ENCODE data around the gene ASCC1.
A peak's percentile ranks its signal among the peaks of the same experiment; 100 is the strongest.
"Not testable (repeated sequence)": the region's sequence is repeated elsewhere in the genome, so short reads cannot be mapped to it uniquely, and the experiment has no call there.

ASCC1 gene

GRCh38 chr10:72253578-72253977 is 37.5 kb upstream of the ASCC1 start:
- Histone ChIP-seq H3K36me3 (ENCODE audit: insufficient read depth, insufficient read length, low read length) (no peaks in the 10 kb centered on the region), H3K9me3 (ENCODE audit: insufficient read depth, low read length) (no peaks in the 10 kb centered on the region), H3K4me3 (ENCODE audit: insufficient read length, low read depth) (no peak overlapping the region), H3K9ac (ENCODE audit: insufficient read length, low read depth) (peak overlapping the region; percentile 10), H3K27me3 (ENCODE audit: insufficient read depth, insufficient read length) (no peaks in the 10 kb centered on the region), H3K4me1 (ENCODE audit: insufficient read depth, insufficient read length) (peaks cover 2% of the 10 kb centered on the region)
- no peak for DNase-seq (ENCODE audit: low read depth, low spot score)
- TF ChIP-seq YY1 (IDR thresholded peaks at IDR 0.05; ENCODE audit: insufficient read depth, insufficient read length) (no peak), SUZ12 (IDR thresholded peaks at IDR 0.05; ENCODE audit: extremely low read depth, insufficient read depth, insufficient read length) (no peak), ZNF274 (IDR thresholded peaks at IDR 0.05; ENCODE audit: low read depth, low read length) (no peak)

GRCh38 chr10:72252972-72253371 is 36.9 kb upstream of the ASCC1 start:
- Histone ChIP-seq H3K4me1 (ENCODE audit: insufficient read depth, insufficient read length) (peaks cover 4% of the 10 kb centered on the region), H3K9me3 (ENCODE audit: insufficient read depth, low read length) (no peaks in the 10 kb centered on the region), H3K36me3 (ENCODE audit: insufficient read depth, insufficient read length, low read length) (no peaks in the 10 kb centered on the region), H3K4me3 (ENCODE audit: insufficient read length, low read depth) (no peak overlapping the region), H3K9ac (ENCODE audit: insufficient read length, low read depth) (no peak overlapping the region), H3K27me3 (ENCODE audit: insufficient read depth, insufficient read length) (no peaks in the 10 kb centered on the region)
- TF ChIP-seq SUZ12 (IDR thresholded peaks at IDR 0.05; ENCODE audit: extremely low read depth, insufficient read depth, insufficient read length) (no peak), ZNF274 (IDR thresholded peaks at IDR 0.05; ENCODE audit: low read depth, low read length) (no peak), YY1 (IDR thresholded peaks at IDR 0.05; ENCODE audit: insufficient read depth, insufficient read length) (no peak)
- DNase-seq (ENCODE audit: low read depth, low spot score), result no peak

- DNase-seq (ENCODE audit: low read depth, low spot score), result no peak
- Histone ChIP-seq H3K36me3 (ENCODE audit: insufficient read depth, insufficient read length, low read length) (no peaks in the 10 kb centered on the region), H3K27me3 (ENCODE audit: insufficient read depth, insufficient read length) (no peaks in the 10 kb centered on the region), H3K4me1 (ENCODE audit: insufficient read depth, insufficient read length) (peaks cover 4% of the 10 kb centered on the region), H3K4me3 (ENCODE audit: insufficient read length, low read depth) (no peak overlapping the region), H3K9me3 (ENCODE audit: insufficient read depth, low read length) (no peaks in the 10 kb centered on the region), H3K9ac (ENCODE audit: insufficient read length, low read depth) (no peak overlapping the region)
- TF ChIP-seq ZNF274 (IDR thresholded peaks at IDR 0.05; ENCODE audit: low read depth, low read length) (no peak), SUZ12 (IDR thresholded peaks at IDR 0.05; ENCODE audit: extremely low read depth, insufficient read depth, insufficient read length) (no peak), YY1 (IDR thresholded peaks at IDR 0.05; ENCODE audit: insufficient read depth, insufficient read length) (no peak)
Observed at GRCh38 chr10:72251635-72252034, 35.6 kb upstream of the ASCC1 start.

- no peak for TF ChIP-seq SUZ12 (IDR thresholded peaks at IDR 0.05; ENCODE audit: extremely low read depth, insufficient read depth, insufficient read length)
- no peak for TF ChIP-seq YY1 (IDR thresholded peaks at IDR 0.05; ENCODE audit: insufficient read depth, insufficient read length)
- TF ChIP-seq ZNF274 (IDR thresholded peaks at IDR 0.05; ENCODE audit: low read depth, low read length), result no peak
Observed at GRCh38 chr10:72250666-72251065, 34.6 kb upstream of the ASCC1 start.

GRCh38 chr10:72249176-72249862 is 33.2 kb upstream of the ASCC1 start:
- peak overlapping the region; percentile 31 for H3K4me3 ChIP-seq (ENCODE audit: insufficient read length, low read depth)
- H3K4me1 ChIP-seq (ENCODE audit: insufficient read depth, insufficient read length); H3K36me3 ChIP-seq (ENCODE audit: insufficient read depth, insufficient read length, low read length); H3K27me3 ChIP-seq (ENCODE audit: insufficient read depth, insufficient read length); H3K9me3 ChIP-seq (ENCODE audit: insufficient read depth, low read length); DNase-seq (ENCODE audit: low read depth, low spot score); H3K9ac ChIP-seq (ENCODE audit: insufficient read length, low read depth): not testable (repeated sequence)

More at GRCh38 chr10:72250666-72251065, 34.6 kb upstream of the ASCC1 start:
- Histone ChIP-seq H3K36me3 (ENCODE audit: insufficient read depth, insufficient read length, low read length) (no peaks in the 10 kb centered on the region), H3K9ac (ENCODE audit: insufficient read length, low read depth) (no peak overlapping the region), H3K27me3 (ENCODE audit: insufficient read depth, insufficient read length) (no peaks in the 10 kb centered on the region), H3K4me3 (ENCODE audit: insufficient read length, low read depth) (no peak overlapping the region), H3K4me1 (ENCODE audit: insufficient read depth, insufficient read length) (peaks cover 4% of the 10 kb centered on the region), H3K9me3 (ENCODE audit: insufficient read depth, low read length) (no peaks in the 10 kb centered on the region)
- DNase-seq (ENCODE audit: low read depth, low spot score), result no peak

- Histone ChIP-seq H3K36me3 (ENCODE audit: insufficient read depth, insufficient read length, low read length) (no peaks in the 10 kb centered on the region), H3K27me3 (ENCODE audit: insufficient read depth, insufficient read length) (no peaks in the 10 kb centered on the region), H3K4me1 (ENCODE audit: insufficient read depth, insufficient read length) (peaks cover 3% of the 10 kb centered on the region), H3K4me3 (ENCODE audit: insufficient read length, low read depth) (peak overlapping the region; percentile 31), H3K9me3 (ENCODE audit: insufficient read depth, low read length) (no peaks in the 10 kb centered on the region), H3K9ac (ENCODE audit: insufficient read length, low read depth) (peak overlapping the region; percentile 39)
- TF ChIP-seq ZNF274 (IDR thresholded peaks at IDR 0.05; ENCODE audit: low read depth, low read length) (no peak), SUZ12 (IDR thresholded peaks at IDR 0.05; ENCODE audit: extremely low read depth, insufficient read depth, insufficient read length) (no peak), YY1 (IDR thresholded peaks at IDR 0.05; ENCODE audit: insufficient read depth, insufficient read length) (no peak)
- DNase-seq (ENCODE audit: low read depth, low spot score), result no peak
Observed at GRCh38 chr10:72248468-72249151, 32.5 kb upstream of the ASCC1 start.

DNA sequence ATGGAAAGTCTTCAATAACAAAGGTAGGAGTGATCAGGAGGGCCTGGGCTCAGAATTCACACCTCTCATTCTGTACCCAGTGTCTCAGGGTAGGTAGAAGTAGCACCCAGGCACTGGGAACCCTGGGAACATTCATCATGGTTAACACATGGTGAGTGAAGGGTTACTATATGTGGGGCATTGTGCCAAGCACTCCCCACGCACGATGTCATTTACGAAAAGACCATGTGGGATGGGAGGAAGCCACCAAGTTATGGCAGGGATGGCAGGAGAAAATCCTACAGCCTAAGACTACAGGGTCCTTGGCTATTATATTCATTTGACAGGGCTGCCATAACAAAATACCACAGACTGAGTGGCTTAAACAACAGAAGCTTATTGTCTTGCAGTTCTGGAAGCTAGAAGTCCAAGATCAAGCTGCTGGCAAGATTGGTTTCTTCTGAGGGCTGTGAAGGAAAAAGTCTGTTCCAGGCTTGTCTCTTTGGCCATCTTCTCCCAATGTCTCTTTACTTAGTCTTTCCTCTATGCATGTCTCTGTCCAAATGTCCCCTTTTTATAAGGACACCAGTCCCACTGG is 30.0 kb upstream of the ASCC1 start:
- no peaks in the 10 kb centered on the region for H3K27me3 ChIP-seq (ENCODE audit: insufficient read depth, insufficient read length)
- no peak overlapping the region for H3K4me3 ChIP-seq (ENCODE audit: insufficient read length, low read depth)
- TF ChIP-seq ZNF274 (IDR thresholded peaks at IDR 0.05; ENCODE audit: low read depth, low read length), result no peak
- no peak for TF ChIP-seq YY1 (IDR thresholded peaks at IDR 0.05; ENCODE audit: insufficient read depth, insufficient read length)
- TF ChIP-seq SUZ12 (IDR thresholded peaks at IDR 0.05; ENCODE audit: extremely low read depth, insufficient read depth, insufficient read length), result no peak
- H3K36me3 ChIP-seq (ENCODE audit: insufficient read depth, insufficient read length, low read length), result no peaks in the 10 kb centered on the region
- no peak overlapping the region for H3K9ac ChIP-seq (ENCODE audit: insufficient read length, low read depth)
- peaks cover 3% of the 10 kb centered on the region for H3K4me1 ChIP-seq (ENCODE audit: insufficient read depth, insufficient read length)
- no peaks in the 10 kb centered on the region for H3K9me3 ChIP-seq (ENCODE audit: insufficient read depth, low read length)
- DNase-seq (ENCODE audit: low read depth, low spot score), result no peak

Data from NT2/D1 (cell line).